Activated T-helper 1 cell treated with anti-CD3 and anti-CD28 coated beads, Interleukin-12 subunit alpha, Interleukin-12 subunit beta, Interleukin-2, Interleukin-4 antibody, amounts not matched to agents 30 ng/mL and 10 ng/mL and 1 ng/mL, durations not matched to agents 14 hours and 24 hours and 36 hours (primary cell): ENCODE measurements around the gene GPR183. TPM values are rescaled to one million over a fixed set of nuclear protein-coding genes. Genes with fewer than 3 reads are reported as not detected.

Source experiments
- DNase-seq: peaks from one replicate; pipeline ENCODE4 v3.0.0; 2021; ENCODE audit warnings: low spot score
- H3K27ac Mint-ChIP-seq: one replicate; pipeline ENCODE4 v1.8.0; 2021; ENCODE audit warnings: mild to moderate bottlenecking, mixed read lengths
- H3K27me3 Mint-ChIP-seq: one replicate; pipeline ENCODE4 v1.8.0; 2022; ENCODE audit warnings: mild to moderate bottlenecking, moderate library complexity, mixed read lengths; ENCODE audit not compliant: insufficient read depth
- H3K36me3 Mint-ChIP-seq: one replicate; pipeline ENCODE4 v1.8.0; 2021; ENCODE audit warnings: low read depth, mixed read lengths
- H3K4me1 Mint-ChIP-seq: one replicate; pipeline ENCODE4 v1.8.0; 2021; ENCODE audit warnings: low read depth, mixed read lengths
- H3K4me3 Mint-ChIP-seq: one replicate; pipeline ENCODE4 v1.8.0; 2021; ENCODE audit warnings: mild to moderate bottlenecking, moderate library complexity, mixed read lengths
- H3K9me3 Mint-ChIP-seq: one replicate; pipeline ENCODE4 v1.8.0; 2021; ENCODE audit warnings: mixed read lengths
- intact Hi-C: fragments of 100-400 bp; cut with micrococcal nuclease; formaldehyde crosslinking; loops from one replicate; pipeline ENCODE4 v1.15.1; 2024
- total RNA-seq: library from RNA; stranded (reverse); gene quantifications from 2 replicates; pipeline ENCODE4 v1.2.3, GENCODE V29; 2022

Gene GPR183
- total RNA-seq, 1 donor from 2014 or later, result 23.6 TPM

- Mint-ChIP-seq H3K9me3 (no peaks in the 10 kb centered on the region), H3K4me3 (peak overlapping the region; percentile 83), H3K27ac (peak overlapping the region; percentile 66), H3K36me3 (peaks cover 30% of the 10 kb centered on the region), H3K27me3 (no peaks in the 10 kb centered on the region), H3K4me1 (peaks cover 77% of the 10 kb centered on the region)
- DNase-seq, result no peak
- intact Hi-C loops, result loop anchor here (5.0 to 10.0 kb wide), 2 partner anchors 218 to 300 kb away; partner anchors contain the start of gene CLYBL
These were observed 2.0 kb downstream of the GPR183 start for GRCh38 chr13:99305158-99305557.

- Mint-ChIP-seq H3K4me3 (peak overlapping the region; percentile 85), H3K27ac (peak overlapping the region; percentile 91), H3K4me1 (peaks cover 81% of the 10 kb centered on the region), H3K36me3 (peaks cover 30% of the 10 kb centered on the region), H3K27me3 (no peaks in the 10 kb centered on the region), H3K9me3 (no peaks in the 10 kb centered on the region)
- DNase-seq, result no peak
- intact Hi-C loops, result loop anchor here (10.0 kb wide), 1 partner anchor 300 kb away; the partner anchor contains the start of gene CLYBL
These were observed 2.7 kb downstream of the GPR183 start for GRCh38 chr13:99304541-99304940.

- Mint-ChIP-seq H3K4me3 (peak overlapping the region; percentile 85), H3K36me3 (peaks cover 30% of the 10 kb centered on the region), H3K27me3 (no peaks in the 10 kb centered on the region), H3K27ac (peak overlapping the region; percentile 91), H3K4me1 (peaks cover 86% of the 10 kb centered on the region), H3K9me3 (no peaks in the 10 kb centered on the region)
- DNase-seq, result peak; percentile 45
- intact Hi-C loops, result loop anchor here (10.0 kb wide), 1 partner anchor 301 kb away; the partner anchor contains the start of gene CLYBL
These were observed 3.2 kb downstream of the GPR183 start for GRCh38 chr13:99303863-99304521.

- intact Hi-C loops, result loop anchor here (10.0 kb wide), 1 partner anchor 302 kb away; the partner anchor contains the start of gene CLYBL
- peak overlapping the region; percentile 85 for H3K4me3 Mint-ChIP-seq
These were observed 4.3 kb downstream of the GPR183 start for GRCh38 chr13:99302637-99303505.

GRCh38 chr13:99301913-99302636 lies 5.1 kb downstream of the GPR183 start:
- Mint-ChIP-seq H3K4me1 (peaks cover 88% of the 10 kb centered on the region), H3K27me3 (no peaks in the 10 kb centered on the region)
- intact Hi-C loops, result loop anchor here (10.0 kb wide), 1 partner anchor 303 kb away; the partner anchor contains the start of gene CLYBL

More at GRCh38 chr13:99302637-99303505, 4.3 kb downstream of the GPR183 start:
- H3K36me3 Mint-ChIP-seq, result peaks cover 21% of the 10 kb centered on the region
- H3K27ac Mint-ChIP-seq, result no peak overlapping the region
- no peak for DNase-seq
- H3K9me3 Mint-ChIP-seq, result no peaks in the 10 kb centered on the region
- H3K27me3 Mint-ChIP-seq, result no peaks in the 10 kb centered on the region
- H3K4me1 Mint-ChIP-seq, result peaks cover 88% of the 10 kb centered on the region

GRCh38 chr13:99301056-99301838 lies 6.0 kb downstream of the GPR183 start:
- DNase-seq, result no peak
- H3K36me3 Mint-ChIP-seq, result peaks cover 30% of the 10 kb centered on the region
- no peak overlapping the region for H3K4me3 Mint-ChIP-seq
- intact Hi-C loops, result loop anchor here (10.0 kb wide), 1 partner anchor 304 kb away; the partner anchor contains the start of gene CLYBL
- peaks cover 88% of the 10 kb centered on the region for H3K4me1 Mint-ChIP-seq
- H3K27me3 Mint-ChIP-seq, result no peaks in the 10 kb centered on the region
- H3K9me3 Mint-ChIP-seq, result no peaks in the 10 kb centered on the region
- H3K27ac Mint-ChIP-seq, result no peak overlapping the region

More at GRCh38 chr13:99301913-99302636, 5.1 kb downstream of the GPR183 start:
- no peak for DNase-seq
- H3K27ac Mint-ChIP-seq, result peak overlapping the region; percentile 73
- H3K4me3 Mint-ChIP-seq, result peak overlapping the region; percentile 64
- peaks cover 27% of the 10 kb centered on the region for H3K36me3 Mint-ChIP-seq
- no peaks in the 10 kb centered on the region for H3K9me3 Mint-ChIP-seq

GRCh38 chr13:99299920-99300341 lies 7.3 kb downstream of the GPR183 start:
- H3K9me3 Mint-ChIP-seq, result no peaks in the 10 kb centered on the region
- no peaks in the 10 kb centered on the region for H3K27me3 Mint-ChIP-seq
- H3K4me3 Mint-ChIP-seq, result no peak overlapping the region
- intact Hi-C loops, result loop anchor here (10.0 kb wide), 1 partner anchor 305 kb away; the partner anchor contains the start of gene CLYBL
- peaks cover 86% of the 10 kb centered on the region for H3K4me1 Mint-ChIP-seq
- no peak overlapping the region for H3K27ac Mint-ChIP-seq
- peaks cover 37% of the 10 kb centered on the region for H3K36me3 Mint-ChIP-seq
- no peak for DNase-seq

GRCh38 chr13:99299256-99299919 lies 7.8 kb downstream of the GPR183 start:
- Mint-ChIP-seq H3K4me1 (peaks cover 82% of the 10 kb centered on the region), H3K36me3 (peaks cover 34% of the 10 kb centered on the region), H3K27me3 (no peaks in the 10 kb centered on the region), H3K9me3 (no peaks in the 10 kb centered on the region), H3K27ac (no peak overlapping the region), H3K4me3 (no peak overlapping the region)
- no peak for DNase-seq
- intact Hi-C loops, result no loop called here

- Mint-ChIP-seq H3K4me3 (no peak overlapping the region), H3K4me1 (peaks cover 82% of the 10 kb centered on the region), H3K27ac (peak overlapping the region; percentile 70), H3K9me3 (no peaks in the 10 kb centered on the region), H3K27me3 (no peaks in the 10 kb centered on the region), H3K36me3 (peaks cover 32% of the 10 kb centered on the region)
- DNase-seq, result no peak
- intact Hi-C loops, result no loop called here
These were observed 9.1 kb downstream of the GPR183 start for GRCh38 chr13:99298056-99298455.

GRCh38 chr13:99297331-99297730 lies 9.9 kb downstream of the GPR183 start:
- Mint-ChIP-seq H3K27ac (peak overlapping the region; percentile 70), H3K4me3 (peak overlapping the region; percentile 25), H3K36me3 (peaks cover 36% of the 10 kb centered on the region), H3K4me1 (peaks cover 79% of the 10 kb centered on the region), H3K27me3 (no peaks in the 10 kb centered on the region), H3K9me3 (no peaks in the 10 kb centered on the region)
- intact Hi-C loops, result loop anchor here (2.0 kb wide), 1 partner anchor 39 kb away; the partner anchor contains the start of gene GPR18
- no peak for DNase-seq

- peak overlapping the region; percentile 77 for H3K4me3 Mint-ChIP-seq
- no peaks in the 10 kb centered on the region for H3K9me3 Mint-ChIP-seq
- H3K27ac Mint-ChIP-seq, result peak overlapping the region; percentile 95
- DNase-seq, result no peak
- peaks cover 73% of the 10 kb centered on the region for H3K4me1 Mint-ChIP-seq
- intact Hi-C loops, result loop anchor here (1.0 to 2.0 kb wide), 6 partner anchors 8 to 85 kb away; partner anchors contain the start of genes GPR18 and GPR183
- no peaks in the 10 kb centered on the region for H3K27me3 Mint-ChIP-seq
- peaks cover 35% of the 10 kb centered on the region for H3K36me3 Mint-ChIP-seq
These were observed 10.8 kb downstream of the GPR183 start for GRCh38 chr13:99296398-99296797.
